Astrocyte of the spinal cord (primary cell): ENCODE data around the gene TSKS.

ENCODE experiments used
- DNase-seq: peaks from one replicate; pipeline ENCODE4 v3.0.0; 2011; ENCODE audit warnings: low read depth, low spot score
- H3K4me3 ChIP-seq: 2 replicates; pipeline ENCODE4 v1.5.1; 2011; ENCODE audit warnings: low read depth, mild to moderate bottlenecking, low read length, moderate library complexity
- CTCF ChIP-seq: IDR thresholded peaks from 2 replicates; pipeline ENCODE4 v1.5.1; 2012; ENCODE audit warnings: low read depth, mild to moderate bottlenecking, low read length, inconsistent platforms
- in situ Hi-C: cut with HindIII; loops from 2 replicates; pipeline ENCODE4 v1.10.0; 2017; ENCODE audit warnings: low sequenced_read_pairs

TSKS gene

GRCh38 chr19:49801966-49802661, 39.0 kb upstream of the TSKS start:
- in situ Hi-C loops: no loop called here
- TF ChIP-seq CTCF: peak; percentile 32
- H3K4me3 ChIP-seq: peak overlapping the region; percentile 28
- peak; percentile 86 for DNase-seq

DNA sequence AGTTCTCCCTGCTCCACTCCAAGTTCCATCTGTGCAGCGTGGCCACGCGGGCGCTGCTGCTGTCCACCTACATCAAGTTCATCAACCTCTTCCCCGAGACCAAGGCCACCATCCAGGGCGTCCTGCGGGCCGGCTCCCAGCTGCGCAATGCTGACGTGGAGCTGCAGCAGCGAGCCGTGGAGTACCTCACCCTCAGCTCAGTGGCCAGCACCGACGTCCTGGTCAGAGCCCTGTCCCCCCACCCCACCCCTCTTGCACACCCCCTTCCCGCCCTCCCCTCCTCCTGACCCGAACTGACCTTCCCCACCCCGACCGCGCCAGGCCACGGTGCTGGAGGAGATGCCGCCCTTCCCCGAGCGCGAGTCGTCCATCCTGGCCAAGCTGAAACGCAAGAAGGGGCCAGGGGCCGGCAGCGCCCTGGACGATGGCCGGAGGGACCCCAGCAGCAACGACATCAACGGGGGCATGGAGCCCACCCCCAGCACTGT, 38.3 kb upstream of the TSKS start:
- H3K4me3 ChIP-seq: peak overlapping the region; percentile 3
- DNase-seq: no peak
- TF ChIP-seq CTCF: no peak
- in situ Hi-C loops: no loop called here

GRCh38 chr19:49800771-49801170, 37.7 kb upstream of the TSKS start:
- in situ Hi-C loops: no loop called here
- DNase-seq: no peak
- no peak for TF ChIP-seq CTCF
- H3K4me3 ChIP-seq: no peak overlapping the region

GRCh38 chr19:49799798-49800376, 36.8 kb upstream of the TSKS start:
- no peak for DNase-seq
- peak; percentile 21 for TF ChIP-seq CTCF
- in situ Hi-C loops: no loop called here
- H3K4me3 ChIP-seq: no peak overlapping the region

DNA sequence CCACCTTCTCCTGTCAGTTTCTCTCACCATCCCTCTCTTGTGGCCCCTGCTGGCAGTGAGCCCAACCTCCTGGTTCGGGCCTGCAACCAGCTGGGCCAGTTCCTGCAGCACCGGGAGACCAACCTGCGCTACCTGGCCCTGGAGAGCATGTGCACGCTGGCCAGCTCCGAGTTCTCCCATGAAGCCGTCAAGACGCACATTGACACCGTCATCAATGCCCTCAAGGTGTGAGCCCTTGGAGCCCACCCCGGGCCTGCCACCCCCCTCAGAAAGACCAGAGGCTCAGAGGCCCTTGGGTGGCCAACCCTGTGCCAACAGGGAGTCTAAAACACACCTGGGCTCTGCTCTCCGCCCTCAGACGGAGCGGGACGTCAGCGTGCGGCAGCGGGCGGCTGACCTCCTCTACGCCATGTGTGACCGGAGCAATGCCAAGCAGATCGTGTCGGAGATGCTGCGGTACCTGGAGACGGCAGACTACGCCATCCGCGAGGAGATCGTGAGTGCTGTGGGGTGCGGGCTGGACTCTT, 36.2 kb upstream of the TSKS start:
- TF ChIP-seq CTCF: no peak
- DNase-seq: no peak
- in situ Hi-C loops: no loop called here
- no peak overlapping the region for H3K4me3 ChIP-seq

DNA sequence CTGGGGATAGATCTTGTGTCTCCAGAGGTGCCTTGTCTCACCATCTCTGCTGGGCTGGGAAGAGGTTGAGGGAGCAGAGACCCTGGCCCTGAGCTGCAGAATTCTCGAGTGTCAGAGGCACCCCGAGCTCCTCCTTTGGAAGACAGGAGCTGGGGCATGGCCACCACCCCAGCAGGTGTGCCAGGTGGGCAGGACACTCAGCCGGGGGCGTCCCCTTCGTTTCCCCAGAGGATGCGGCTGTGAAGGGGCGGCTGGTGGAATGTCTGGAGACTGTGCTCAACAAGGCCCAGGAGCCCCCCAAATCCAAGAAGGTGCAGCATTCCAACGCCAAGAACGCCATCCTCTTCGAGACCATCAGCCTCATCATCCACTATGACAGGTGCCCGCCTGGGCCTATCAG, 35.5 kb upstream of the TSKS start:
- DNase-seq: no peak
- no peak overlapping the region for H3K4me3 ChIP-seq
- in situ Hi-C loops: no loop called here
- TF ChIP-seq CTCF: no peak
